Right atrium auricular region (tissue), 2 donors: ENCODE data around the gene CRIP1. TPM values are rescaled to one million over a fixed set of nuclear protein-coding genes. Genes with fewer than 3 reads are reported as not detected.

Experiments used
- DNase-seq: peaks from one replicate; pipeline ENCODE4 v3.0.0-alpha.2; 2019; ENCODE audit warnings: low spot score
- H3K27ac ChIP-seq, 2 donors: fragments of 200-600 bp; sonication (generic); 1 replicate in 1 of 2; 2 replicates in 1 of 2; pipeline ENCODE4 v1.5.1; 2016 to 2019
- H3K27me3 ChIP-seq, 2 donors: fragments of 200-600 bp; sonication (generic); one replicate each; pipeline versions ENCODE4 v1.5.1 to v1.6.0; 2017 to 2019
- H3K36me3 ChIP-seq: fragments of 200-600 bp; sonication (generic); one replicate; pipeline ENCODE4 v1.5.1; 2016
- H3K4me1 ChIP-seq, 2 donors: fragments of 200-600 bp; sonication (generic); one replicate each; pipeline versions ENCODE4 v1.5.1 to v1.6.0; 2017 to 2019
- H3K4me3 ChIP-seq, 2 donors: fragments of 200-600 bp; sonication (generic); 1 replicate in 1 of 2; 2 replicates in 1 of 2; pipeline ENCODE4 v1.5.1; 2017 to 2019; ENCODE audit warnings: mild to moderate bottlenecking in 1 of 2, moderate library complexity in 1 of 2
- H3K9me3 ChIP-seq, 2 donors: fragments of 200-600 bp; sonication (generic); one replicate each; pipeline ENCODE4 v1.5.1; 2019
- total RNA-seq, 2 donors: library from RNA; depleted of rRNA; stranded (reverse); fragments of >200 nt; gene quantifications; one replicate each; pipeline ENCODE4 v1.1.0, GENCODE V29; 2016
- TF ChIP-seq, protein P1 (sequence below), 2 donors: fragments of 200-600 bp; sonication (generic); IDR thresholded peaks; one replicate each; pipeline ENCODE4 v1.5.1; 2019; ENCODE audit warnings: antibody characterized with exemption in 2 of 2

The CRIP1 gene
- total RNA-seq, 2 donors from 2014 or later = 42.9 to 79.2 TPM

DNA sequence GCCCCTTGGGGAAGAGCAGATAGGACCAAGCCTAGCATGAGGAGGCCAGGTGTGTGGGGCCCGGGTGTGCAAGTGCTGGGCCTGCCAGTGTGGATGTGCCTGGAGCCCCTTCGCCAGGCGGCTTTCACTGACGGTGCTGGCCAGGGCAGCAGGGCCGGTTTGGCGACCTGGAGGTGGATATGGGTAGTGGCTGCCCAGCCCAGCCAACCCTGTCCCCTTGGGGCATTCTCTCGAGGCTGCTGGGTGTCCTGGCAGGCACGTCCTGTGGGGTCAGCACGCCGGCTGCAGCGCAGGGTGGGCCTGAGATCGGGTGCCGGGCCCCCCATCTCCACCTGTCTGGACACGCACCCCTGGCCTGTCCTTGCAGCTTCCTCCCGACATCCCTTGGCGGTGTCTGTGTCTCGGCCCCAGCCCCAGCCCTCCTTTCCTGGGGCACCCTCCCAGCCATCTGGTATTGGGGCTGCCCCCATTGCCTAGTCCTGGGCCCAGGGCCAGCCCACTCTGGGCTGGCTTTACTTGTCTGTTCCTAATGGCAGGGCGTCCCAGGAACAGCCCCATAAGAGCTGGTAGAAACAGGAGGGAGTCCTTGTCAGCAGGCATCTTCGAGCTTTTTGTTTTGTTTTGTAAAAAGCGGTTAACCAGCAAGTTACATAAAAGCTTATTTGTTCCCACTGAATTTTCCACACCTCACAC is 19.3 kb upstream of the CRIP1 start:
- no peaks in the 10 kb centered on the region for H3K27me3 ChIP-seq
- H3K36me3 ChIP-seq = peaks cover 31% of the 10 kb centered on the region
- no peaks in the 10 kb centered on the region for H3K9me3 ChIP-seq
- peak overlapping the region; percentile 89 to 93 for H3K27ac ChIP-seq
- TF ChIP-seq, protein P1, sequence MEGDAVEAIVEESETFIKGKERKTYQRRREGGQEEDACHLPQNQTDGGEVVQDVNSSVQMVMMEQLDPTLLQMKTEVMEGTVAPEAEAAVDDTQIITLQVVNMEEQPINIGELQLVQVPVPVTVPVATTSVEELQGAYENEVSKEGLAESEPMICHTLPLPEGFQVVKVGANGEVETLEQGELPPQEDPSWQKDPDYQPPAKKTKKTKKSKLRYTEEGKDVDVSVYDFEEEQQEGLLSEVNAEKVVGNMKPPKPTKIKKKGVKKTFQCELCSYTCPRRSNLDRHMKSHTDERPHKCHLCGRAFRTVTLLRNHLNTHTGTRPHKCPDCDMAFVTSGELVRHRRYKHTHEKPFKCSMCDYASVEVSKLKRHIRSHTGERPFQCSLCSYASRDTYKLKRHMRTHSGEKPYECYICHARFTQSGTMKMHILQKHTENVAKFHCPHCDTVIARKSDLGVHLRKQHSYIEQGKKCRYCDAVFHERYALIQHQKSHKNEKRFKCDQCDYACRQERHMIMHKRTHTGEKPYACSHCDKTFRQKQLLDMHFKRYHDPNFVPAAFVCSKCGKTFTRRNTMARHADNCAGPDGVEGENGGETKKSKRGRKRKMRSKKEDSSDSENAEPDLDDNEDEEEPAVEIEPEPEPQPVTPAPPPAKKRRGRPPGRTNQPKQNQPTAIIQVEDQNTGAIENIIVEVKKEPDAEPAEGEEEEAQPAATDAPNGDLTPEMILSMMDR (IDR thresholded peaks at IDR 0.05) = no peak
- H3K4me1 ChIP-seq = peaks cover 0 to 82% of the 10 kb centered on the region in 2 donors
- no peak for DNase-seq
- no peak overlapping the region for H3K4me3 ChIP-seq

DNA sequence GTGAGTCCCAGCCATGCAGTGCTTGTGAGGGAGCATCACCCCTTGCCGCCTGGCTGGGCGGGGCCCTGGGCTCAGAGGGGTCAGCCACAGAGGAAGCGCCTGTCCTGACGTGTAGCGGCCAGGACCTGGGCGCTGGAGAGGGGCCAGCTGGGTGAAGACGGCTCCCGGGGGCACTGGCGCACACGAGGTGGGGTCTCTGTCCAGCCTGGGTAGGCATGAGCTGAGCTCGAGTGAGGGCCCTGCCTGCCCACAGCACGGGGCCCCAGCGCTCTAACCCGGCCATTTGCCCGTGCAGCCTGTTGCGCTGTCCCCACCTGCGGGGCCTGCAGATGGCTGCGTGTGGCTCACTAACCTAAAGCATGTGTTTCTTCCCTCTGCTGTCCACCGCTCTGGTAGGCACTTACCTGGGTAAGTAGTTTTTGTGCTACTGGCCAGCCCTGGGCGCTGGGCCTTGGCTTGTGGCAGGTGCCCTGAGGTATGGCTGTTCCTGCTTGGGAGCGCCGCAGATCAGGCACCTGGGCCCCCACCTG is 18.7 kb upstream of the CRIP1 start:
- no peak overlapping the region for H3K4me3 ChIP-seq
- no peaks in the 10 kb centered on the region for H3K27me3 ChIP-seq
- peaks cover 0 to 83% of the 10 kb centered on the region in 2 donors for H3K4me1 ChIP-seq
- H3K36me3 ChIP-seq = peaks cover 31% of the 10 kb centered on the region
- TF ChIP-seq, protein P1 (IDR thresholded peaks at IDR 0.05) = no peak
- DNase-seq = no peak
- no peaks in the 10 kb centered on the region for H3K9me3 ChIP-seq
- H3K27ac ChIP-seq = peak overlapping the region; percentile 89 to 93

DNA sequence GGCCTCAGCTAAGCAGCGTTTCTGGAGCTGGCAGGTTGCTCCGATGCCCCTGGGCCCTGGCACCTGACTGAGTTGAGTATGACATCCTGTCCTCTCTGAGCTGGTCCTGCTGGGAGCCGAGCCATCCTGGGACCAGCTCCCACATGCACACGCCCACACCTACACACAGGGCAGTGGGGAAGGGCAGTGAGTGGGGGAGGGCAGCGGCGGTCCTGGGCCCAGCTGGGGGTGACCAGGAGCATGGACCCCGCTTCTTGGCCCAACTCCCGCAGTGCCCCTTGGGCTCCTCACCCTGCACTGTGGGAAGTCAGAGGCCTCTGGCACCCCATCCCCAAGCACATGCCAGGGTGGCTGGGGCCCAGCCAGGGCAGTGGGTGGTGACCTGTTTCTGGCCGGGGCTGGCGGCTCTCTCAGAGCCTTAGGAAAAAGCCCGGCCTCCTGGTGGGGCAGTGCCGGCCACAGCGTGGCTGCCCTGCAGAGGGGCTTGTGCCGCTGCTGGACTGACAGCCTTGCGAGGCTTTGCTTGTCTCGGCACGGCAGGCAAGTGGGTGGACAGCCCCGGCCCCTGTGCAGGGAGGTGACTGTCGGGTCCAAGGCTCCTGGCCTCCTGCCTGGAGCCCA is 18.0 kb upstream of the CRIP1 start:
- no peak for DNase-seq
- H3K4me1 ChIP-seq = peaks cover 0 to 90% of the 10 kb centered on the region in 2 donors

DNA sequence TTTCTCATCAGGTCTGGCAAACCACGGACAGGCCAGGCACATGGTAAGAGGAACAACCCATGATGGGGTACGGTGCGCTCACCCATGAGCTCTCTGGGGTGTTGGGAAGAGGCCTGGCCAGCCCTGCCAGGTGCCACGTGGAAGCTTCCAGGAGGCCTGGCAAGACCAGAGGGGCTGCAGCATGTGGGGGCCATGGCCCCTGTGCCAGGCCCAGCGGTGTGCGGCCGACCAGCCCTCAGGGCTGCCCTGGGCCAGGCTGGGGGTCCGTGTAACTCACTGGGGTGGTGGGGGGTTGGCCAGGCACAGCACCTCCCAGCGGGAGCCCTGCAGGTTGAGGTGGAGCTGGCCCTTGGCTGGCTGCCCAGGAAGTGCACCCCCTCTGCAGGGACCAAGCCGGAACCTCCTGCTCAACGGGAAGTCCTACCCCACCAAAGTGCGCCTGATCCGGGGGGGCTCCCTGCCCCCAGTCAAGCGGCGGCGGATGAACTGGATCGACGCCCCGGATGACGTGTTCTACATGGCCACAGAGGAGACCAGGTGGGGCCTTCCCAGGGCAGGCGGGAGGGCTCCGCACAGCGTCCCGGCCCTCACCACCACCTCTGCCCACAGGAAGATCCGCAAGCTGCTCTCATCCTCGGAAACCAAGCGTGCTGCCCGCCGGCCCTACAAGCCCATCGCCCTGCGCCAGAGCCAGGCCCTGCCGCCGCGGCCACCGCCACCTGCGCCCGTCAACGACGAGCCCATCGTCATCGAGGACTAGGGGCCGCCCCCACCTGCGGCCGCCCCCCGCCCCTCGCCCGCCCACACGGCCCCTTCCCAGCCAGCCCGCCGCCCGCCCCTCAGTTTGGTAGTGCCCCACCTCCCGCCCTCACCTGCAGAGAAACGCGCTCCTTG is 17.0 kb upstream of the CRIP1 start:
- no peak for DNase-seq
- H3K36me3 ChIP-seq = peaks cover 16% of the 10 kb centered on the region
- no peaks in the 10 kb centered on the region for H3K27me3 ChIP-seq
- TF ChIP-seq, protein P1 (IDR thresholded peaks at IDR 0.05) = no peak
- H3K9me3 ChIP-seq = no peaks in the 10 kb centered on the region
- H3K27ac ChIP-seq = peak overlapping the region; percentile 89 to 93
- H3K4me1 ChIP-seq = peaks cover 0 to 91% of the 10 kb centered on the region in 2 donors
- H3K4me3 ChIP-seq = no peak overlapping the region

More for the DNA sequence above, 18.0 kb upstream of the CRIP1 start:
- H3K9me3 ChIP-seq = no peaks in the 10 kb centered on the region
- H3K27ac ChIP-seq = peak overlapping the region; percentile 89 to 93
- no peak overlapping the region for H3K4me3 ChIP-seq
- peaks cover 25% of the 10 kb centered on the region for H3K36me3 ChIP-seq
- H3K27me3 ChIP-seq = no peaks in the 10 kb centered on the region
- TF ChIP-seq, protein P1 (IDR thresholded peaks at IDR 0.05) = peak in 1 of 2 donors; percentile 8

DNA sequence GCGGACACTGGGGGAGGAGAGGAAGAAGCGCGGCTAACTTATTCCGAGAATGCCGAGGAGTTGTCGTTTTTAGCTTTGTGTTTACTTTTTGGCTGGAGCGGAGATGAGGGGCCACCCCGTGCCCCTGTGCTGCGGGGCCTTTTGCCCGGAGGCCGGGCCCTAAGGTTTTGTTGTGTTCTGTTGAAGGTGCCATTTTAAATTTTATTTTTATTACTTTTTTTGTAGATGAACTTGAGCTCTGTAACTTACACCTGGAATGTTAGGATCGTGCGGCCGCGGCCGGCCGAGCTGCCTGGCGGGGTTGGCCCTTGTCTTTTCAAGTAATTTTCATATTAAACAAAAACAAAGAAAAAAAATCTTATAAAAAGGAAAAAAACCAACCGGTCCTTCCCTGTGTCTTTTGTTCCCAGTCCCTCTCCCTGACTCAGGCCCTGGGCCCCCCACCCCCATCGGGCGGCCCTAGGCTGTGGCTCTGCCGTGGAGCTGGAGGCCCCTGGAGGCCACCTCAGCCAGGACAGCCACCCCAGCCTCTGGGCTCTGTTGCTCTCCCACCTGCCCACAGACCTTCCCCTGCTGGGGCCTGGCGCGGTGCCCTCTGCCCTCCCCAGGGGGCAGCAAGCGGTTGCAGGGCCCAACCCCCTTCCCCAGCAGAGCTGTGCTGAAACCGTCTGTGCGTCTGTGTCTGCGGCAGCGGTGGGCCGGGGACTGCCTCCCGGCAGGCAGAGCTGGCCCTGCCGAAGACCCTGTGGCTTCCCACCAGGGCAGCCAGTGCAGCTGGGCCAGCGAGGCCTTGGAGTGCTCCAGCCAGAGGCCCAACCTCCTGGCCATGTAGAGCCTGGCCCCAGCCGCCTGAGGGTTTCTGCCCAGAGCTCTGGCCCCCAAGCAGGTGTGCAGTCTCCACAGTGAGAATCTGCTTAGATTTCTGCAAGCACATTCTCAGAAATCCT is 16.1 kb upstream of the CRIP1 start:
- Histone ChIP-seq H3K4me1 (peaks cover 0 to 82% of the 10 kb centered on the region in 2 donors), H3K36me3 (peaks cover 9% of the 10 kb centered on the region), H3K9me3 (no peaks in the 10 kb centered on the region), H3K27ac (peak overlapping the region; percentile 89 to 93), H3K27me3 (no peaks in the 10 kb centered on the region), H3K4me3 (no peak overlapping the region)
- no peak for DNase-seq
- TF ChIP-seq, protein P1 (IDR thresholded peaks at IDR 0.05) = no peak
